Cerebellar nuclear complex (tissue), 1 donor: Measurements from ENCODE around the gene ELAVL1.
"Not testable (repeated sequence)": the region's sequence is repeated elsewhere in the genome, so short reads cannot be mapped to it uniquely, and the experiment has no call there.

Experiments used
- DNase-seq, 2 experiments: peaks; one replicate each; lab custom pipeline; 2025; lab: John Stamatoyannopoulos, UW

The ELAVL1 gene

GRCh38 chr19:7923295-7924191 lies 81.9 kb downstream of the ELAVL1 start:
- no peak for DNase-seq

GRCh38 chr19:7922836-7923195 lies 82.6 kb downstream of the ELAVL1 start:
- DNase-seq = no peak

DNA sequence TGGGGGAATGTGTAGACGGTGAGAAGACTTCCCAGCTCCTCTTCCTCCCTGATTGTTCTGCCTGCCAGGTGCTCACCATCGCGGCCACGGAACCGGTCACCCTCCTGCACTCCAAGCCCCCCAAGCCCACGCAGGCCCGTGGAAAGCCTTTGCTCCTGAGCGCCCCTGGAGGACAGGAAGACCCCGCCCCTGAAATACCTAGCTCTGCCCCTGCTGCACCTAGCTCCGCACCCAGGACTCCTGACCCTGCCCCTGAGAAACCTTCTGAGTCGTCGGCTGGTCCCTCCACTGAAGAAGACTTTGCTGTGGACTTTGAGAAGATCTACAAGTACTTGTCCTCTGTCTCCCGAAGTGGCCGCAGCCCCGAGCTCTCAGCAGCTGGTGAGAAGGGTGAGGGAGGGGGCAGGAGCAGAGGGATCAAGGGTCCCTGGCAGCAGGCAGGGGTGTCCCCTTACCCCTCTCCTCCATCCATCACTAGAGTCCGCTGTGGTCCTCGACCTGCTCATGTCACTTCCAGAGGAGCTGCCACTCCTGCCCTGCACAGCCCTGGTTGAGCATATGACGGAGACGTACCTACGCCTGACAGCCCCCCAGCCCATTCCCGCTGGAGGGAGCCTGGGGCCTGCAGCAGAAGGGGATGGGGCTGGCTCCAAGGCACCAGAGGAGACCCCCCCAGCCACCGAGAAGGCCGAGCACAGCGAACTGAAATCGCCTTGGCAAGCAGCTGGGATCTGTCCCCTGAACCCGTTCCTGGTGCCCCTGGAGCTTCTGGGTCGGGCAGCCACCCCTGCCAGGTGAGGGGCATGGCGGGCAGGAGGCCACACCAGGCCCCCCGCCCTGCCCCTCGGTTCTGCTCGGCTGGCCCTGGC lies 83.2 kb downstream of the ELAVL1 start:
- no peak for DNase-seq

- no peak for DNase-seq
Observed at GRCh38 chr19:7921302-7921966, 84.0 kb downstream of the ELAVL1 start.

DNA sequence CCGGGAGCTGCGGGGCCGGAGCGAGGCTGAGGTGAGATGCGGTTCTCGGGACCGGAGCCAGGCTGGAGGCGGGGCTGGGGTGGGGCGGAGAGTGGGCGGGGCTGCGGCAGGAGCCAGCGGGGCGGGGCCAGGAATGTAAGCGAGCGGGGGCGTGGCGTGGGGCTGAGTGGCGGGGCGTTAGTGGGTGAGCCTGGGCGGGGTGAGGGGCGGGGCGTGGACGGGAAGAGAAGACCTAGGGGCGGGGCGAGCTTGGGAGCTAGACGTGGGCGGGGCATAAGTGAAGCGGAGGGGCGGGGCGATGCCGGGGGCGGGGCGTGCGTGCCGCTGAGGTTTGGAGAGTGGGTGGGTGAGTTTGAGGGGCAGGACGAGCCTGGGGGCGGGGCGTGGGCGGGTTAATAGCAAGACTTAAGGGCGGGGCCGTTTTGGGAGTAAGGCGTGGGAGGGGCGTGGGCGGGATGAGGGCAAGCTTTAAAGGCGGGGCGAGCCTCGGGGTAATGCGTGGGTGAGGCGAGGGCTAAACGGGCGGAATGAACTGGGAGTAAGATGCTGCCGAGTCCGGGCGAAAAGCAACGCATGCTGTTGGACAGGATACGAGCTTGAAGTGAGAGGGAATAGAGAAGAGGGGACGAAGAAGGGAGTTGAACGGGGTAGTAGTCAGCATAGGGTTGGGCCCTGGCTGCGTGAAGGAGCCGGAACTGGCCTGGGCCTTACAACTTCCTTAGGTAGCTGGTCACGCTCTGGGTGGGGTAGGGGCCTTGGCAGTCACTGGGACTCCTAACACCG lies 84.7 kb downstream of the ELAVL1 start:
- DNase-seq = peak; percentile 70 to 78

DNA sequence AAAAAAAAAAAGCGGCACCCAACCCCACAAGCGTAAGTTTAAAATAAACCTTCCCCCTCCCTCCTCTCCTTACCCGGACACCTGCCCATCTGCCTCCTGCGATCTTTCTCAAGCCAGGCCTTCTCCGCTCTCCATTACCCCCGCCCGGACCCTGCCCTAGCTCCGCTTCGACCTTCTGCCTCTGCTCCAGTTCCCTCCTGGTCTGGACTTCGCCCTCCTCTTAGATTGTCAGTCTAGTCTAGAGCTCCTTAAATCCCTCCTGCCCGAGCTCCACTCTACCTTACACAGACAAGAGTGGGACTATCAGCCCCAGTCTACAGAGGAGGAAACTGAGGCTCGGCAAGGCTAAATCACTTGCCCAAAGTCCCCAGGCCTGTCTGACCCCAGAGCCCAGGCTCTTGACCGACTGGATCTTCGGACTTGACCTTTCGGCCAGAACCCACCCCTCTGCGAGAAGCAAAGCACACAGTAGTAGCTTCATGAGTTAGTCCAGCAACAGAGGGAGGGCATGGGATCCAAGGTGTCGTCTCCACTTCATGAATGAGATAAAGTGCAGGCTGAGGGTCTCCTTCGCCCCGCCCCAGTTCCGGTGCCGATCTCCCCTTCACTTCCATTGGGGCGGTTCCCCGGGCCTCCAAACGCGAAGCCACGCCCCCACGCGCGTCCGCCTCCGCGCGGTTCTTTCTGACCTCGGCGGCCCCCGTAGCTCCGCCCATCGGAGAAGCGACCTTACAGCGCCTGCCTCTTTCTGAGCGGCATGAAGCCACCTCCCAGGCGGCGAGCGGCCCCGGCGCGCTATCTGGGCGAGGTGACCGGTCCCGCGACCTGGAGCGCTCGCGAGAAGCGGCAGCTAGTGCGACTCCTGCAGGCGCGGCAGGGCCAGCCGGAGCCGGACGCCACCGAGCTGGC lies 85.6 kb downstream of the ELAVL1 start, which contains the start of gene SNAPC2:
Gene SNAPC2, plus strand, starts transcription at position 729 of the 909 bp plus-strand sequence. Its CDS starts 29 bp downstream, at position 758.
- peak in 1 of 2 experiments; percentile 73 for DNase-seq

DNA sequence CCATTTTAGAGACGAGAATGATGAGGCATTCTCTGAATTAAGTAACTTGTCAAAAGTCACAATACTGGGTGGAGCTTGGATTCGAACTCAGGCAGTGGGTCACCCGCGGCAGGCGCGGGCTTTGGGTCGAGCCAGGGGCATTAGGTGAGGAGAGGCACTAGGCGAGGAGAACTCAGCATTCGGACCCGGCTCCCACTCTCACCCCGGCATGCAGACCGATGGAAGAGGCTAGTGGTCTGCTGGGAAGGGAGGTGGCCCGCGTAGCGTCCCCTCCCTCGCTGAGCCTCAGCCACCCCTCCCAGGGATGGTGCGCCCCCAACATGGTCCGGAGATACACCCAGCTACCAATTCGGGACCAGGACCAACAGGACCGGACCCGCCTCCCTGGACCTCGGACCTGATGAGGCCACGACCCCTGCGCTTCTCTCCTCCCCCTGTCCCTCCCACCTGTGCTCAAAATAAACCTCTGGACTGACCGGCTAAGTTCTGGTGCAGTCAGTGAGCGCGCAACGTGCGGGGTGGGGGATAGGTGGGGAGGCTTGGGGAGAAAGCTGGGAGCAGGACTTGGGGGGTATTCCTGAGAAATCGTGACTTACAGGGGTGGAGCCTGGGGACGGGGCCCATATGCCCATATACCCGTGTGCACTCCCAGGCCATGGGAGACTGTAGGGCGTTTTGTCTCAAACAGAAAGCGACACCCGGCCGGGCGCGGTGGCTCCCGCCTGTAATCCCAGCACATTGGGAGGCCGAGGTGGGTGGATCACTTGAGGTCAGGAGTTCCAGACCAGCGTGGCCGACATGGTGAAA lies 86.6 kb downstream of the ELAVL1 start:
- DNase-seq = no peak

DNA sequence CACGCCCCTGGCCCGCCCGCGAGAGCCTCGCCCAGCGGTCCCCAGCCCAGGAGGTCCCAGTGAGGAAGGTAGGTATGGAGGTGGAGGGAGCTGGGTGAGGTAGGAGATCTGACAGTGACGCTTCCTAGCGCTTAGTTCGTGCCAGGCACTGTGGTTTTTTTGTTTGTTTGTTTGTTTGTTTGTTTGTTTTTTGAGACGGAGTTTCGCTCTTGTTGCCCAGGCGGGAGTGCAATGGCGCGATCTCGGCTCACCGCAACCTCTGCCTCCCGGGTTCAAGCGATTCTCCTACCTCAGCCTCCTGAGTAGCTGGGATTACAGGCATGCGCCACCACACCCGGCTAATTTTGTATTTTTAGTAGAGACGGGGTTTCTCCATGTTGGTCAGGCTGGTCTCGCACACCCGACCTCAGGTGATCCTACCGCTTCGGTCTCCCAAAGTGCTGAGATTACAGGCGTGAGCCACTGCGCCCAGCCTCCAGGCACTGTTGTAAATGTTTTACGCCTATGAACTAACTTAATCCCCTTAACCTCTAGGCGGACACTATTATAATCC lies 87.3 kb downstream of the ELAVL1 start:
- DNase-seq = not testable (repeated sequence)

DNA sequence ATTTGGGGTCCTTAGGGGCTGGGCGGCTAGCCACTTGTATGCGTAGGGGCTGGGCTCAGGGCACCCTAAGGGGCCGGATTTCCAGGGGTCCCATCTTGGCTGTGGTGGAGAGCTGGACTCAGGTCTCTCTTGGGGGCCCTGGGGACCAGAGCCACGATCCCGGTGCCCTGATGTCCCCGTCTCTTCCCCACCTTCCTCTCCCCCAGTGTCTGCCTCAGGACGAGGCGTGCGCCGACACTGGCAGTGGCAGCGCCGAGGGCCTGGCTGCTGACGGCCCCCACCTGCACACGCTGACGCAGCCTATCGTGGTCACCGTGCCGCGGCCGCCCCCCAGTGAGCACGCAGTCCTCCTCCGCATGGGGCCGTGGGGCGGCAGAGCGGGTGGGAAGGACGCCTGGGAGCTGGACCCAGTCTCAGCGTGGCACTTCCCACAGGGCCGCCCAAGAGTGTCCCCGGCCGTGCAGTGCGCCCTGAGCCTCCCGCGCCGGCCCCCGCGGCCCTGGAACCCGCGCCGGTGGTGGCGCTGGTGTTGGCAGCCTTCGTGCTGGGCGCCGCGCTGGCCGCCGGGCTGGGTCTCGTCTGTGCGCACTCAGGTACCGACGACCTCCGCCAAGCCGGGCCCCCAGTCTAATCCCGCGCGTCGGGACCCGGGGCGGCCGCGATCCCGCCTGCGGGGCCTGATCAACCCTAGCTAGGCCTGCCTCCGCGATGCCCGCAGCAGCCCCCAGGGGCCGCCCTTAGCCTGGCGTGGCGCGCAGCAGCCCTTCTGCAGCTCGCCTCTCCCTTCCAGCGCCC lies 88.0 kb downstream of the ELAVL1 start:
- peak in 1 of 2 experiments; percentile 19 for DNase-seq

DNA sequence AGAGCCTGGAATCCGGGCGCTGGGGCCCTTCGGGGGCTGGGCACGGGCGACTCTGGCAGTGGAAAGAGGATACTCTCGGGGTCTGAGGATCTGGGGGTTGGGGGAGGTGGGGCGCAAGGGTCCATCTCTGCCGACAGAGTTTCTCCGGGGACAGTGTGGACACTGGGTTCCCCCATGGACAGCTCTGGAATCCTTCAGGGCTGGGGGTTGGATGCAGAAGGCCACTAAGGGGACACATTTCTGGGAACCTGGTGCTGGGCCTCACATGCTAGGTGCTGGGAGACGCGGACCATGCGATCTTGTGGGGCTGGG lies 88.5 kb downstream of the ELAVL1 start:
- DNase-seq = no peak

DNA sequence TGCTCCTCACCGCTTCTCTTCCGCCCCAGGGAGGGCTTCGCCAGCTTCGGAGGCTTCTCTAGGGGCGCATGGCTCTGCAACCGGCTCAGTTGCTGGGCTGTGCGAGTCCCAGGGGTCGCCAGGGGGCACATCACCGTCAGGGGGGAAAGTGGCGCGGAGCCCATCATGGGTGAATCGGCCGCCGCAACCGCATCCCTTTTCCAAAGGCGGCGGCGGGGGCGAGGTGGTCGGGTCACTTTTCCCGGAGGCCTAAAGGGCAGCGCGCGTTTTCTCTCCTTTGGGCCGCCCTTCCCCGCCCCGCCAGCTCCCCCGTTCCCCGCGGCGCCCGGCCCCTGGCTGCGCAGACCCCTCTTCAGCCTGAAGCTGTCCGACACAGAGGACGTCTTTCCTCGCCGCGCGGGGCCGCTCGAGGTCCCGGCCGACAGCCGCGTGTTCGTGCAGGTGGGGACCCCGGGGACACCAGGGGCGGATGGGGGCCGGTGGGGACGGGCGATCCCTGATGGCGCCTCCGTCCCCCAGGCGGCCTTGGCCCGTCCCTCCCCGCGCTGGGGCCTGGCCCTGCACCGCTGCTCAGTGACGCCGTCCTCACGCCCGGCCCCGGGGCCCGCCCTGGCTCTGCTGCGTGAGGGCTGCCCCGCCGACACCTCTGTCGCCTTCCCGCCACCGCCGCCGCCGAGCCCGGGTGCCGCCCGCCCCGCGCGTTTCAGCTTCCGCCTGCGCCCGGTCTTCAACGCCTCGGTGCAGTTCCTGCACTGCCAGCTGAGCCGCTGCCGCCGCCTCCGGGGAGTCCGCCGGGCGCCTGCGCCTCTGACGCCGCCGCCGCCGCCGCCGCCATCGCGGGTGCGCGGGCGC lies 89.1 kb downstream of the ELAVL1 start:
- DNase-seq = no peak

DNA sequence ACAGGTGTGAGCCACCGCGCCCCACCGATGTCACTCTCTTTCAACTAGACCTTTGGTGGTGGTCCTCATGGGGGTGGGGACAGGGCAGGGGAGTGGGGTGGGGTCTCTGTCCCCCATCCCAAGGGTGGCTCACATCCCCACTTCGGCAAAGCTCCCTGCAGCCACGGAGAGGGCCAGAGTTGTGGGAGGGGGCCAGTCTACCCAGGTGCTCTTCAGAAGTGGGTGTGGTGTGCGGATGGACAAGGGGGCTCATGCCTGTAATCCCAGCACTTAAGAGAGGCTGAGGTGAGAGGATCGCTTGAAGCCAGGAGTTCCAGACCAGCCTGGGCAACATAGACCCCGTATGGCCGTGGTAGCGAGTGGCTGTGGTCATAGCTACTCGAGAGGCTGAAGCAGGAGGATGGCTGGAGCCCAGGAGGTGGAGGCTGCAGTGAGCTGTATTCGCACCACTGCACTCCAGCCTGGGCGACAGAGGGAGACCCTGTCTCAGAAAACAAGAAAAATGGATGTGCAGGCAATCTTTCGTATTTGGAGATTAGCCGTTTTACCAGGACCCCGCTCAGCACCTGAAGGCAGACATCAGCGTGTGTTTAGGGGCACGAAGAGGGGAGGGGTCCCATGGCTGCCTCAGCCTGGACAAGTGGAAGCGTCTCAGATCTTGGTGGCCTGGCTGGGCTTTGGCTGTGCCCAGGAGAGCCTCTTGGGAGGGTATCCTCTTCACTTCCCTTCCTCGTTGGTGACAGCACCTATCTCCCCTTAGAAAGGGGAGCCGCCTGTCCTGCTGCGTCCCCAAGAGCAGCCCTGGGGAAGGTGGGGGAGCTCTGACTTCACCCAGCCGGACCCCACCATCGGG lies 90.0 kb downstream of the ELAVL1 start:
- no peak for DNase-seq

DNA sequence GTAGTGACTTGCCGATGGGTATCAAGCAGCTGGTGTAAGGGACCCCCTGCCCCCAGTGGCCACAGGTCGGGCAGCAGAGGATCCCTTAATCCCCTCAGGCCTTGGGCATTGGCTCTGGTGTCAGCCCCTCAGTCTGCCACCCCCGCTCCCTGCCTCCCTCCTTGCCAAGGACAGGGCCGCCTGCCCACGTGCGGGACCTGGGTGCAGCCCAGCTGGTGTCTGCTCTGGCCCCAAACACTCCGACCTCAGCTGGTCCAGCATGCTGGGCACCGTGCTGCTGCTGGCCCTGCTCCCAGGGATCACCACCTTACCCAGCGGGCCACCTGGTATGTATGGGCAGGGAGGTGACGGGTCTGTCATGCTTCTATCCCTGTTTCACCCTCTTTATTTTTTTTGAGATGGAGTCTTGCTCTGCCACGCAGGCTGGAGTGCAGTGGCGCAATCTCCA lies 90.8 kb downstream of the ELAVL1 start, which contains the start of gene TGFBR3L:
Gene TGFBR3L, plus strand, starts transcription at position 233 of the 448 bp plus-strand sequence.
- DNase-seq = no peak

DNA sequence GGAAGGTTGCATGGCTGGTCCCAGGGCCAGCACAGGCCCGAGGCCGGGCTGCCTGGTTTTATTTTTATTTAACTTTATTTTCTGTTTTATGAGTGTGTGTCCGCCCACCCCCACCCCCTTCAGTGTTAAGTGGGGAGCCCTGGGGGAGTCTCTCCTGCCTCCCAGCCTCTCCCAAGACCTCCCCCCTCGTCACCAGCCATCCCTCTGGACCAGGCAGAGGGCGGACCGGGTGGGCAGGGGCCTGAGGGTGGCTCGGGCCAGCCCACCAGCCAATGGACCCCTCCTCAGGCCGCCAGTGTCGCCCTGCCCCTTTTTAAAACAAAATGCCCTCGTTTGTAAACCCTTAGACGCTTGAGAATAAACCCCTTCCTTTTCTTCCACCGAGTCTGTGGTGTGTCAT lies 91.3 kb downstream of the ELAVL1 start:
- DNase-seq = no peak

GRCh38 chr19:7913652-7914051 lies 91.8 kb downstream of the ELAVL1 start:
- no peak for DNase-seq
